ENCODE results near the gene MRPL36.

Gene MRPL36

DNA sequence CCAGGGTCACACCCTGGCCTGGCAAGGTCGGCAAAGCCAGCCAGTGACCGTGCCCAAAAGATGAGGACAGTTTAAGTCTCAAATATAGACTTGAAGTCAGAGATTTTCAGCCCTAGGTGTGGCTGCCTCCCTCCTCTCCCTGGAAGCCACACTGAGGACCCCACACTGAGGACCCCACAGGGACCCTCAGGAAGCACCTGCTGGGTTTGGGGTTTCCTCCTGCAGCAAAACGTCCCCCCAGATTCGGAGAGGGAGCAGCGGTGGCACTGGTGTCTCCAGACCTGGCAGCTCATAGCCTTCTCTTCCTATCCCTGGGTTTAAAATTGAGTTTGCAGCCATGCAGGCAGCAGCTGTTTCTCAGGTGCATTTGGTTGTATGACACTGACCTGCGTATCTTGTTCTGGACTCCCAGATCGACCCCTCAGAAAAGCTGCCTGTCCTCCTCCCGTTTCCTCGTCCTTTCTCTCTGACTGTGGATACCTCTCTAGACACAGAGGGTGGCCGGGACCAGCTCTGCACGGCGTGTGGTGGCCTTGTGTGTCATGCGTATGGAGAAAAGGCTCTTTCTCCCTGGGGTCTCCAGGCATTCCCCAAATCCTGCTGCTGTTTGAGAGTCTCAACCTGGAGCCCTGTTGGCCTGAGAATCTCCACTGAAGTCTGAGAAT lies 36.6 kb downstream of the MRPL36 start:
- DNase-seq, result peak; percentile 7

GRCh38 chr5:1762121-1762882 lies 37.3 kb downstream of the MRPL36 start:
- DNase-seq, result no peak

GRCh38 chr5:1761453-1761755 lies 38.2 kb downstream of the MRPL36 start:
- no peak for DNase-seq

- DNase-seq, result peak; percentile 13
Measured at GRCh38 chr5:1760656-1761452, 38.8 kb downstream of the MRPL36 start.

GRCh38 chr5:1760231-1760630 lies 39.4 kb downstream of the MRPL36 start:
- DNase-seq, result peak; percentile 5

DNA sequence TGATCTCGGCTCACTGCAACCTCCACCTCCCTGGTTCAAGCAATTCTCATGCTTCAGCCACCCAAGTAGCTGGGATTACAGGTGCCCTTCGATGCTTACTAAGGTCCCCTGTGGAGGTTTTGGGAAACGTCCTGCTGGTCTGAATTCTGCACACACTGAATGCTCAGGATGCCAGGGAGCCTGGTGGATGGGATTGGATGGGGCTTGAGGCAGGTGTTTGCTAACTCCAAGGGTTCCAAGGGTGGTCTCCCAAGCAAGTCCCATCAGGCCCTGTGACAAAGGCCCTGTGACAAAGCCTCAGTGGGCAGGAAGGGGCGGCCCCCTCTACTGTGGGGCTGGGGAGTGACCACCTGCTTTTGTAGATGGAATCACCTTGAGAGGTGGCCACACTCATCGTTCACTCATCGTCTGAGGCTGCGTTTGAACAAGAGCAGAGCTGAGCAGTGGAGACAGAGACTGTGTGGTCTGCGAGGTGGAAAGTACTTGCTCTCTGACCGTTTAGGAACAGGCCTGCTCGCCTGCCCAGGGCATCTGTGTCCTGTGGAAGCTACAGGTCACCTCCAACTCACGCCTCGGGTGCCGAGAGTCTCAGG lies 40.2 kb downstream of the MRPL36 start:
- DNase-seq, result peak; percentile 9

GRCh38 chr5:1758574-1758973 lies 41.1 kb downstream of the MRPL36 start:
- no peak for DNase-seq

- no peak for DNase-seq
Measured at GRCh38 chr5:1757511-1757910, 42.1 kb downstream of the MRPL36 start.

GRCh38 chr5:1756481-1756880 lies 43.2 kb downstream of the MRPL36 start:
- no peak for DNase-seq

DNA sequence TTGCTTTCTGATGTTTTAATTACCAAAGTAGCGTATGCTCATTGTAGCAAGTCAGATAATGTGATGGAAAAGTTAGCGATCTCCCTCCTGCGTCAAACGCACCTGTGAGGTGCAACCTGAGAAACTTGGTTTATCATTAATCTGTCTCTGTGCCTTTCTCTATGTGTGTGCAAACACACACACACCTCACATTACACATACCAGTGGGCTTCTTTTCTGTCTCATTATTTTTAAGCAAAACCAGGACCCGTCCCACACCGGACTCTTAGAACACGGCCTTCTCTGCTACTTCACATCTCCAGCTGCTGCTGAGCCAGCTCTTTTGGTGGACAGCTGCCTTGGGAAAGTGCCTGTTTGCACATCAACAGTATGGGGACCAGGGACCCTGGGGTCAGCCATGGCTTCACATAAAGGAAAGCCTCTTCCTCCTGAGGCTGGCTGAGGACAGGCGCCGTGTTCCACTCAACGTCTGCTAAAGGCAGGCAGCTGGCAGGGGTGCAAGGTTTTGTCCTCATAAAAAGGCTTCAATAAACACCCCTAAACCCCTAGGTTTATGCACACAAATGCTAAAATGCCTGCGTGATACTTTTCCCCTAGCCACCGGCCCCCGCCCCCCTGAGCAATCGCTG lies 44.2 kb downstream of the MRPL36 start:
- peak; percentile 7 for DNase-seq

DNA sequence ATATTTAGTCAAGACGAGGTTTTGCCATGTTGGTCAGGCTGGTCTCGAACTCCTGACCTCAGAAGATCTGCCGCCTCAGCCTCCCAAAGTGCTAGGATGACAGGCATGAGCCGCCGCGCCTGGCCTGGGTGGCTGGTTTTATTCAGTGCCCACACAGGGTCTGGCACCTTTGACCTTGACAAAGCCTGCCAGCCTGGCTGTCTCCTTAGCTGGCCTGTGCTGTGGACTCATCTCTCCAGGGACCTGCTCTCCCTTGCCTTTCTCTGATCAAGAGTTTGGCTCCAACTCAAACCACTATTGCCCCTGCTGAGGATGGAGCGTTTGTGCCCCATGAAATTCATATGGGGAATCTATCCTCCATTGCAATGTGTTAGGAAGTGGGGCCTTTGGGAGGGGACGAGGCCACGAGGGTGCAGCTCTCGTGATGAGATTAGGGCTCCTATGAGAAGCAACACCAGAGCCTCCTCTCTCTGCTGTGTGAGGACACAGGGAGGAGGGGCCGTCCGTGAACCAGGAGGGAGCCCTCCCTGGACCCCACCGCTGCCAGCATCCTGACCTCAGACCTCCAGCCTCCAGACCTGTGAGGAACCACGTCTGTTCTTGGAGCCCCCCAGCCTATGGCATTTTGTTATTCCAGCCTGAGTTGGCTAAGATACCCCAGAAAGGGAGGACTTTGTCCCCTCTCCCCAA lies 45.0 kb downstream of the MRPL36 start:
- DNase-seq, result peak; percentile 9

DNA sequence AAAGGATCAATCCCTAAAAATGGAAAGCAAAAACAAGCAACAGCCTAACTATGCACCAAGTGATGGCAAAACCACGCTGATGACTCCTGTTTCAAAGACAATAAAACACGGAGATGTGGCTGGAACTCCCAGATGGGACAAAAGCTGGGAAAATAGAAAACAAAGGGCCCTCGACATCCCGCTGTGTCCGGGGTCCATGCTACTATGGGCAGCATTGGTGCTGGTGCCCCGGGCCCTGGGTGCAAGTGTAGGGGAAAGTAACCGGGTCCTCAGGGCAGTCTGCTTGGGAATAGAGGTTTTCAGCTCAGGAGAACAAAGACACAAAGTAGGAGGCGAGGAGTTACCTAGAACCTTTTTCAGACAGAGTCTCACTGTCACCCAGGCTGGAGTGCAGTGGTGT lies 46.1 kb downstream of the MRPL36 start:
- DNase-seq, result peak; percentile 3

- no peak for DNase-seq
Measured at GRCh38 chr5:1752881-1753280, 46.8 kb downstream of the MRPL36 start.

DNA sequence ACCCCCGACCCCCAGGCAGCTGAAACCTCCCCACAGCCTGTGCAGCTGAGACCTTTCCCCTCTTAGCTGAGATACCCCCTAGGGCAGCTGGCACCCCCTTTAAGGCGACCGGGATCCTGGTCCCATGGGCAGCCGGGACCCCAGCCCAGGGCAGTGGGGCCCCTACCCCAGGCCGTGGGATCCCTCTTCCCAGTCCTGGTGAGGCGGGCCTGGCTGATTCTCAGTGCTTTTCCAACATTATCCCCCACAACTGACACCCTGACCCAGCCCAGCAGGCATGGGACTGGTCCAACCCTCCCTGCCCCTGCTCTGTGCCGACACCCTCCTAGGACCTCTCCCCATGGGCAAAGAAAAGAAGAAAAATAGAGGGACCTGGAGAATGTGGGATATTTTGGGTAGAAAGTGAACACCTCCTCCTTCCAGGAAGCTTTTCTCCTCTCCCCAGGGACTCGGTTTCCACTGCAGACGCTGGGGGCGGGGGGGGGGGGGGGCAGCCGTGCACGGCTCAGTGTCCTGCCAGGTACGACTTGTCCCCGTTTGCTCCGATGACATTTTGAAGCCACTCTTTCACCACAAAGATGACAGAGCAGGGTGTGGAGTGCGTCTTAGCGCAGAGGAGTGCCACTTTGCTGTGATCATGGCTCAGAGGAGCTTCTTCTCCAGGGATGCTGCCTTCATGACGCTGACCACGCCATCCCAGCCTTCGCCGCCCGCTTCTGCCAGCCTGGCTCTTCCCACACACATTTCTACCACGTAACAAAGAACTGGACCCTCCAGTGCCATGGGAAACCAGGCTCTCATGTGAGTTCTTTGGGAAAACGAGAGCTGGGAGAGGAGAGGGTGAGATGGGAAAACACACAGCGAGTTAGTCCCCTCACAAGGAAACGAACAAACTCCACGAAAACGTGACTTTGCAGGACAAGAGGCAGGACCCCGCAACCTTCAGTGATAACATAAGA lies 47.5 kb downstream of the MRPL36 start:
- DNase-seq, result no peak

GRCh38 chr5:1751026-1751863 lies 48.4 kb downstream of the MRPL36 start:
- DNase-seq, result peak; percentile 6

- peak; percentile 8 for DNase-seq
Measured at GRCh38 chr5:1750469-1750868, 49.2 kb downstream of the MRPL36 start.

- DNase-seq, result peak; percentile 2
Measured at GRCh38 chr5:1749346-1750124, 50.1 kb downstream of the MRPL36 start.

GRCh38 chr5:1748845-1749244 lies 50.8 kb downstream of the MRPL36 start:
- DNase-seq, result no peak

Data from femur (tissue), 1 donor.